ELR (cell line): ENCODE data around the gene NECAB2.
"Not testable (repeated sequence)": the region's sequence is repeated elsewhere in the genome, so short reads cannot be mapped to it uniquely, and the experiment has no call there.

Source experiments
- DNase-seq: peaks from one replicate; pipeline ENCODE4 v3.0.0-alpha.2; 2015; ENCODE audit warnings: low read depth

NECAB2 gene

DNA sequence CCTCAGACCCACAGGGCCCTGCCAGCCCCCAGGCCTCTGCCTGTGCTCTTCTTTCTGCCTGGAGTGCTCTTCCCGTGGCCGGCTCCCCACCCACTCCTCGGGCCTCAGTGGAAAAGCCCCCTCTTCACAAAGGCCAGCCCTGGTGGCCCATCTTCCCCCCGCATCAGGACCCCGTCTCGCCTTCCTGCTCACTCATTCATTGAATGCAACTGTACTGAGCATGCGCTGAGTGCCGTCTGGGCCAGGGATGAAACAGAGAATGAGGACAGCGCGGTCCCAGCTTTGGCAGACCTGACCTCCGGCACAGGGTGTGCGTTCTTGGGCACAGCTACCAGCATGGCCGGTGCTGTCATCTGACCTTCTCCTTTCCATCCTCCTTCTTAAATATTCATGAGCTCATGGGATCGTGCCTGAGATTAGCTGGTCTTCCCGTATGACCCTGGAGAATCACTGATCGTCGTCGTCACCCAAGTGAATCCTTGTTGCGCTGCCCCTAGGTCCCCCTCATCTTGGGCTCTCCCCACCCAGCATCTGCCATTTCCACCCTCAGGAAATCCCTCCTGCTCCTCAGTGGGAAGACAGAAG, 31.4 kb upstream of the NECAB2 start:
- no peak for DNase-seq

- no peak for DNase-seq
These were observed 30.8 kb upstream of the NECAB2 start for GRCh38 chr16:83937267-83937666.

GRCh38 chr16:83937922-83938885, 29.8 kb upstream of the NECAB2 start:
- no peak for DNase-seq

GRCh38 chr16:83939266-83939855, 28.7 kb upstream of the NECAB2 start:
- no peak for DNase-seq

DNA sequence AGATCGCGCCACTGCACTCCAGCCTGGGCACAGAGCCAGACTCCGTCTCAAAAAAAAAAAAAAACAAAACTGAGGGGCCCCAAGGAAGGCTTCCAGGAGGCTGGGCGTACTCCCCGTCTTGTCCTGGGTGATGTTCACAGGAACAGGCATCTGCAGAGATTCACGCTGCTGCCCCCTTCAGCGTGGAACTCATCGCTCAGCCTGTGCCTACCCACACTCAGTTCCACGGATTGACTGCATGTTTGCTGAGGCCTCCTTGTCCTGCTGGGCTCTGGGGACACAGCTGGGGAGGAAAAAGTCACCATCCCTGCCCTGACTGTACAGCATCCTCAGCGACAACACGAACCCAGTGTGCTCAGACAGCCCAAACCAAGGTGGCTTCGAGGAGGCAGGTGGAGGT, 27.9 kb upstream of the NECAB2 start:
- no peak for DNase-seq

DNA sequence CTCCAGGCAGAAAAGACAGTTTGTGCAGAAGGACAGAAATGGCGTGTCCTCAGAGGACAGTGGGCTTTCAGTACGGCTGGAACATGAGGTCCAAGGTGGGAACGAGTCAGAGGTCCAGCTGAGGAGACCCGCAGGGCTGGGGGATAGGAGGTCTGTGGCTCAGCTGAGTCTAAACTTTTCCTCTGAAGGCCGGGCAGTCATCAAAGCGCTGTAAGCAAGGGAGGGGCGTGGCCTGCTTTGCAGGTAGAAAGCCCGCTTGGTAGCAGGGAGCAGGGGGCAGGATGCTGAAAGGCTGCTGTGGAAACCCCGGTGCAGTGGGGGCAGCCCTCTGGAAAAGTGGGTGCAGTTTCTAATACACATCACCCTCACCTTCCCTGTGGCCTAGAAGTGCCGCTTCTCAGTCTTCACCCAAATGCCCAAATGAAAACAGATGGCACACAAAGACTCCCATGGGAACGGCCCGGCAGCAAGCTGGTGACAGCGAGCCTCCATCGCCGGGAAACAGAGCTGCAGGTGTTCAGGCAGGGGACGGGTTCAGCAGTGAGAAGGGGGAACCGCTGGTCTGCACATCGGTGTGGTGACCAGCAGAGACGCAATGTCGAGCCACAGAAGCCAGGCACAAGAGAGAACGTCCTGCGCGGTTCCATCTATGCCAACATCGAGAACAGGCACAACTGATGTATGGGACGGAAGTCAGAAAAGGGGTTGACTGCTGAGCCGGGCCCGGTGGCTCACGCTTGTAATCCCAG, 27.2 kb upstream of the NECAB2 start:
- no peak for DNase-seq

- DNase-seq, result not testable (repeated sequence)
These were observed 26.5 kb upstream of the NECAB2 start for GRCh38 chr16:83941546-83941945.

DNA sequence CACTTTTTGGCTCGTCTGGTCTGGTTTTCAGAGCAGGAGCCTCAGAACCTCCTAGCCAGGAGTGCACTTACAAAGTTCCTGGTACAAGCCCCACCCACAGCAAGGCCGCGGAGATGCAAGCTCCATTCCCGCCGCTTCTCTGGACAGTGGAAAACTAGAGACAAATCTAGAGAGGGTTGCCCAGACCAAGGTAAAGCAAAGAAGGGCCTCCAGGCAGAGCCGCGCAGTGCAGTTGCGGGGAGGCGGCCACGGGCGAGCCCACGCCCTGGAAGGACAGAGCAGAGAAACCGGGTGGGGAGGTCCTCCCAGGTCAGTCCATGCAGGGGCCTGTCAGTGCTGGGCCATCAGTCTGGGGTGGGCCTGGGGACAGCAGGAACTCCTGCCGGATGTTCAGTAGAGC, 26.0 kb upstream of the NECAB2 start:
- no peak for DNase-seq

GRCh38 chr16:83942815-83943515, 25.1 kb upstream of the NECAB2 start:
- DNase-seq, result no peak

DNA sequence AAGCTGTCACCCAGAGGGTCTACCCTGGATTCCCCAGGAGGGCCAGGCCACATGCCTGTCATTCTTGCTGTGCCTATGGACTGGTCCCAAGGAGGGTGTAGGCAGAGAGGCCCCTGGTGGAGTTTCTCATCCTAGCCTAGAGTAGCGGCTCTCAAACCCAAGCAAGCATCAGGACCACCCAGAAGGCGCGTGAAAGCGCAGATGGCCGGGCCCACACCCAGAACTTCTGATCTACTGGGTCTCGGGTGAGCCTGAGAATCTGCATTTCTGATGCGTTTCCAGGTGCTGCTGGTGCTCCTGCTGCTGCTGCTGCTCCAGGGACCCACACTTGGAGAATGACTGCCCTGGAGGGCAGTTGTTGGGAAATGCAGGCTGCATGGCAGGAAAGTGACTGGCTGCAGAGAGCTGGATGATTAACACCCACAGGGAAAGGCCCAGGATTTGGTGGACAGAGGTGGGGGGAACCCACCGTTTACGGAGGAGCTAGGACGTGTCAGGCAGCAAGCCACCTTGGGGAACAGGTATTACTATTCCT, 24.5 kb upstream of the NECAB2 start:
- DNase-seq, result no peak

- no peak for DNase-seq
These were observed 22.5 kb upstream of the NECAB2 start for GRCh38 chr16:83945587-83945986.

DNA sequence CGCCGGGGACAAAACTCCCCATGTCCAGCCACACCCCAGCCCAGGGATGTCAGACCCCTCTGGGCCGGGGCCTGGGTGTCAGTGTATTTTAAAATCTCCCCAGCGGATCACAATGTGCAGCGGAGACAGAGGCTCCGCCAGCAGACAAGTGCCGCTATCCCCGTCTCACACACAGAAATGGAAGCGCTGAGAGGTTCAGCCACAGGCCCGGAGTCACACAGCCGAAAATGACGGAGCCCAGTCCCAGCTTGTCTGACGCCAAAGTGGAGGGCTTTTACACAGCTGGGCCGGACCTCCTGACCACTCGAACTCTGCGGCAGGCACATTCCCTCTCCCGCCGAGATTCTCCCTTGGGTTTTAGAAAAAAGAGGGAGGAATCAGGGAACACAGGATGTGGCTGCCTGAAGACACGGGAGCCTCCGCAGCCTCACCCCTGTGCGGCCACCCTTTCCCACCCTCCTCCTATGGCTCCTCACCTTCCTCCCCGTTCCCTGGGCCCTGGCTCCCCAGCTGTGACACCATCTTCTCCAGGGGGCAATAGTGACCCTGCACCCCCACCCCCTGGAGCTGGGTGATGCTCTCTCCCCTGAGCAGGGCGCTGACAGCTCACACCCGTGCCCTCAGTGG, 21.8 kb upstream of the NECAB2 start:
- DNase-seq, result no peak

DNA sequence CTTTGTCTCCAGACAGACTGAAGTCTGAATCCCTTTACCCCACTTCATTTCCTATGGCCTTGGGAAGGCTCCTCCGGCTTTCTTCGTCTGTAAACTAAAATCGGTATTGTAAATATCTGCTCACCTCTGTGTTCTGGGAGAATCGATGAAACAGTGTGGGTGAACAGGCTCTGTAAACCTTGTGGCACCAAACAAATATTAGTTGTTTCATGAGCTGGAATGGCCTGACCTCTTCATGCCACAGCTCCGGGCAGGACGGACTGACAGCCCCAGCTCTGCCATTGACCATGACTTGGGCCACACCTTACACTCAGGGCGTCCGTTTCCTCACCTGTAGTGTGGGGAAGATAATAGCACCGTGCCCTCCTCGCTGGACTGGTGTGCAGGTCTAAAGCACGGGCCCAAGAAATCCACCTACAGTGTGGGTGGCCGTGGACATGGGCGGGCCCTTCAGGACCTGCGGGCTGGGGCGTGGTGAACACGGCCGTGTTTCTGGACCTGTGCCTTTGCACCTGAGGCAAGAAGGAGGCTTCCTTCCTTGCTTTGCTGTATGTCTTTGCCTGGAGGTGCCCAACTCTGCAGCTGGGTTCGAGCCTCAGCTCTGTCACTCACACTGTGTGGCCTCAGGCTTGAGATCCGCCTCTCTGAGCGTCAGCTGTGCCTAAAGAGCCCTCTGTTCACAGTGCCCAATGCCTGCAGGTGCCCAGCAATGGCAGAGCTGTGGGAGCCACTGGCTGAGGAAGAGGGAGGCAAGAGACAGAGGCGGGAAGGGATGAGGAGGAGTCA, 21.1 kb upstream of the NECAB2 start:
- no peak for DNase-seq

GRCh38 chr16:83947642-83948234, 20.3 kb upstream of the NECAB2 start:
- no peak for DNase-seq

GRCh38 chr16:83948914-83949723, 18.9 kb upstream of the NECAB2 start:
- no peak for DNase-seq

DNA sequence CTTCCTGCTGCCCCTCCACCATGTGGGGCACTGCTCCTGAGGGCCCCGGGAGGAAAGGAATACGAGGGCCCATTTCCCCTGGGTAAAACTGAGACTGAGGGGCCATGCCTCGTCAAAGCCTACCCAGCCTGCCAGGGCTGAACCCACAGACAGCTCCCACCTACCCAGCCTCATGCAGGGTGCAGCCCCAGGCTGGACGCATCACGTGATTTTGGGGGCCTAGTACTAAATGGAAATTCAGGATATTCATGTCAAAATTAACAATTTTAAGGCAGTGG, 18.4 kb upstream of the NECAB2 start:
- DNase-seq, result no peak

- not testable (repeated sequence) for DNase-seq
These were observed 17.1 kb upstream of the NECAB2 start for GRCh38 chr16:83950862-83951399.

- no peak for DNase-seq
These were observed 16.5 kb upstream of the NECAB2 start for GRCh38 chr16:83951544-83951943.

DNA sequence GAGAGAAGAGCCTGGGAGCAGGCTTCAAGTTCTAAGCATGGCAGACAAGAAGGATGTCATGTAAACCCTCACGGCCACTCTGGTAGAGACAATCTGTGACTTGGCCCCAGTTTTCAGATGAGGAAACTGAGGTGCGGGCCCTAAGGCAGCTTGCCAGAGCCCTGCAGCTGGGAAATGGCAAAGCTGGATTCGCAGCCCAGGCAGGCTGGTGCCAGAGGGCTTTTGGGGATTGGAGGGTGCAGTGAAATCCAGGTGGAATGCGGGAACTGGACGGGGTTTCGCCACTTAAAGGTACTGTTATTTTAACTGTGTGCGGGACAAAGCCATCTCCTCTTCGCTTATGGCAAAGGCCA, 15.5 kb upstream of the NECAB2 start:
- DNase-seq, result peak; percentile 66
